ENCODE data around the gene ARHGEF2. TPM values are rescaled to one million over a fixed set of nuclear protein-coding genes. Genes with fewer than 3 reads are reported as not detected.

The ARHGEF2 gene
- total and polyA plus RNA-seq, 10 of the 15 experiments (the other 5 are each of a cell fraction or from before 2014, with no cell fraction given) = 8.1 to 113 (median 69.9) TPM

DNA sequence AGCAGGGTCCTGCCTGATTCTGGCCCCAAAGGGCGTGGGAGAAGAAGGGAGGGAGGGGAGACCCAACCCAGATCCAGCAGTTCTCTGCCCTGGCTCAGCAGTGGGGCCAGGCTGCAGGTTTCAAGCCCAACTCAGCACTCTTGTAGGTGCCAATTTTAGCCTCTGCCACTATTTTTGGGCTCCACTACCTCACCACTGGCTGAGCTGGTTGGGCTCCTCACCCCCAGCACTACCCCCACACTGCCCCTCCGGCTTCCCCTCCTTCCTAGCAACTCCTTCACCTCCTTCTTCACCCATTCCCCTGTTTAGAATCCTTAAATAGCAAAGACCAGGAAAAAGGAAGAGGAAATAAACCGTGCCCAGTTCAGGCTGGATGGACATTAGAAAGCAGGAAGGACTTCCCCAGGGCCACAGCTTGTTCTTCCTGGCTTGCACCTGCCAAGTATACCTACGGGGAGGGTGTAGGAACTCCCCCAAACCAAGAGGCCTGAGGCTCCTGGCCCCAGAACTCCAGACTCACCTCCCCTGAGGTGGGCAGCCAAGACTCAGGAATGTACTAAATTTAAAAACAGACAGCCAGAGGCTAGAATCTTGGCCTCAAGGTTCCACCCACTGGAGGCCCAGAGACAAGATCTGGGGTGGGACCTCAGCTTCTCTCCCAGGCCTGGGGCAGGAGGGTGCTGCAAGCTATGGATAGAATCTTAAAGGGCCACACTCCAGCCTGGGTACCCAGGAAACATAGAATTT is 1.4 kb upstream of the ARHGEF2 start (continued):
- TF ChIP-seq ASH2L (IDR thresholded peaks at IDR 0.05; ENCODE audit: borderline replicate concordance, low read depth) (no peak), FOXM1 (IDR thresholded peaks at IDR 0.05; ENCODE audit: low read depth, low read length) (no peak), EZH2 (IDR thresholded peaks at IDR 0.05; ENCODE audit: borderline replicate concordance, control insufficient read depth, low read depth, low read length) (no peak), CREM (IDR thresholded peaks at IDR 0.05; ENCODE audit: low read depth) (peak; percentile 7; the same call in 1 of the 2 replicates), ESRRA (IDR thresholded peaks at IDR 0.05; ENCODE audit: low read length) (no peak), ETV6 (conservative IDR thresholded peaks at IDR 0.05 in 1 of 2, IDR thresholded peaks at IDR 0.05 in 1 of 2; ENCODE audit: borderline replicate concordance in 1 of 2, low read depth in 1 of 2) (peak in 1 of 2 experiments; percentile 19; a peak in 1 of 4 replicates), NBN (IDR thresholded peaks at IDR 0.05) (no peak), POLR2A (IDR thresholded peaks at IDR 0.05; ENCODE audit: low read depth, low read length) (peak; percentile 77), MYB (IDR thresholded peaks at IDR 0.05; ENCODE audit: borderline replicate concordance, low read depth, low read length) (no peak), CBFB (IDR thresholded peaks at IDR 0.05; ENCODE audit: low read depth) (no peak), TAF1 (IDR thresholded peaks at IDR 0.05; ENCODE audit: borderline replicate concordance, low read depth, low read length) (no peak), DPF2 (IDR thresholded peaks at IDR 0.05) (no peak), ZSCAN29 (IDR thresholded peaks at IDR 0.05) (no peak), ZNF622 (IDR thresholded peaks at IDR 0.05) (no peak), BHLHE40 (IDR thresholded peaks at IDR 0.05; ENCODE audit: borderline replicate concordance in 1 of 2, low read depth in 2 of 2, low read length in 1 of 2) (peak in 1 of 2 experiments; percentile 12; a peak in 1 of 4 replicates)
- TF ChIP-seq, protein P1, sequence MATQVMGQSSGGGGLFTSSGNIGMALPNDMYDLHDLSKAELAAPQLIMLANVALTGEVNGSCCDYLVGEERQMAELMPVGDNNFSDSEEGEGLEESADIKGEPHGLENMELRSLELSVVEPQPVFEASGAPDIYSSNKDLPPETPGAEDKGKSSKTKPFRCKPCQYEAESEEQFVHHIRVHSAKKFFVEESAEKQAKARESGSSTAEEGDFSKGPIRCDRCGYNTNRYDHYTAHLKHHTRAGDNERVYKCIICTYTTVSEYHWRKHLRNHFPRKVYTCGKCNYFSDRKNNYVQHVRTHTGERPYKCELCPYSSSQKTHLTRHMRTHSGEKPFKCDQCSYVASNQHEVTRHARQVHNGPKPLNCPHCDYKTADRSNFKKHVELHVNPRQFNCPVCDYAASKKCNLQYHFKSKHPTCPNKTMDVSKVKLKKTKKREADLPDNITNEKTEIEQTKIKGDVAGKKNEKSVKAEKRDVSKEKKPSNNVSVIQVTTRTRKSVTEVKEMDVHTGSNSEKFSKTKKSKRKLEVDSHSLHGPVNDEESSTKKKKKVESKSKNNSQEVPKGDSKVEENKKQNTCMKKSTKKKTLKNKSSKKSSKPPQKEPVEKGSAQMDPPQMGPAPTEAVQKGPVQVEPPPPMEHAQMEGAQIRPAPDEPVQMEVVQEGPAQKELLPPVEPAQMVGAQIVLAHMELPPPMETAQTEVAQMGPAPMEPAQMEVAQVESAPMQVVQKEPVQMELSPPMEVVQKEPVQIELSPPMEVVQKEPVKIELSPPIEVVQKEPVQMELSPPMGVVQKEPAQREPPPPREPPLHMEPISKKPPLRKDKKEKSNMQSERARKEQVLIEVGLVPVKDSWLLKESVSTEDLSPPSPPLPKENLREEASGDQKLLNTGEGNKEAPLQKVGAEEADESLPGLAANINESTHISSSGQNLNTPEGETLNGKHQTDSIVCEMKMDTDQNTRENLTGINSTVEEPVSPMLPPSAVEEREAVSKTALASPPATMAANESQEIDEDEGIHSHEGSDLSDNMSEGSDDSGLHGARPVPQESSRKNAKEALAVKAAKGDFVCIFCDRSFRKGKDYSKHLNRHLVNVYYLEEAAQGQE (IDR thresholded peaks at IDR 0.05; ENCODE audit: low read depth, low read length) = no peak
- TF ChIP-seq, protein P2, sequence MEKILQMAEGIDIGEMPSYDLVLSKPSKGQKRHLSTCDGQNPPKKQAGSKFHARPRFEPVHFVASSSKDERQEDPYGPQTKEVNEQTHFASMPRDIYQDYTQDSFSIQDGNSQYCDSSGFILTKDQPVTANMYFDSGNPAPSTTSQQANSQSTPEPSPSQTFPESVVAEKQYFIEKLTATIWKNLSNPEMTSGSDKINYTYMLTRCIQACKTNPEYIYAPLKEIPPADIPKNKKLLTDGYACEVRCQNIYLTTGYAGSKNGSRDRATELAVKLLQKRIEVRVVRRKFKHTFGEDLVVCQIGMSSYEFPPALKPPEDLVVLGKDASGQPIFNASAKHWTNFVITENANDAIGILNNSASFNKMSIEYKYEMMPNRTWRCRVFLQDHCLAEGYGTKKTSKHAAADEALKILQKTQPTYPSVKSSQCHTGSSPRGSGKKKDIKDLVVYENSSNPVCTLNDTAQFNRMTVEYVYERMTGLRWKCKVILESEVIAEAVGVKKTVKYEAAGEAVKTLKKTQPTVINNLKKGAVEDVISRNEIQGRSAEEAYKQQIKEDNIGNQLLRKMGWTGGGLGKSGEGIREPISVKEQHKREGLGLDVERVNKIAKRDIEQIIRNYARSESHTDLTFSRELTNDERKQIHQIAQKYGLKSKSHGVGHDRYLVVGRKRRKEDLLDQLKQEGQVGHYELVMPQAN (conservative IDR thresholded peaks at IDR 0.05) = no peak
- TF ChIP-seq, protein P3, sequence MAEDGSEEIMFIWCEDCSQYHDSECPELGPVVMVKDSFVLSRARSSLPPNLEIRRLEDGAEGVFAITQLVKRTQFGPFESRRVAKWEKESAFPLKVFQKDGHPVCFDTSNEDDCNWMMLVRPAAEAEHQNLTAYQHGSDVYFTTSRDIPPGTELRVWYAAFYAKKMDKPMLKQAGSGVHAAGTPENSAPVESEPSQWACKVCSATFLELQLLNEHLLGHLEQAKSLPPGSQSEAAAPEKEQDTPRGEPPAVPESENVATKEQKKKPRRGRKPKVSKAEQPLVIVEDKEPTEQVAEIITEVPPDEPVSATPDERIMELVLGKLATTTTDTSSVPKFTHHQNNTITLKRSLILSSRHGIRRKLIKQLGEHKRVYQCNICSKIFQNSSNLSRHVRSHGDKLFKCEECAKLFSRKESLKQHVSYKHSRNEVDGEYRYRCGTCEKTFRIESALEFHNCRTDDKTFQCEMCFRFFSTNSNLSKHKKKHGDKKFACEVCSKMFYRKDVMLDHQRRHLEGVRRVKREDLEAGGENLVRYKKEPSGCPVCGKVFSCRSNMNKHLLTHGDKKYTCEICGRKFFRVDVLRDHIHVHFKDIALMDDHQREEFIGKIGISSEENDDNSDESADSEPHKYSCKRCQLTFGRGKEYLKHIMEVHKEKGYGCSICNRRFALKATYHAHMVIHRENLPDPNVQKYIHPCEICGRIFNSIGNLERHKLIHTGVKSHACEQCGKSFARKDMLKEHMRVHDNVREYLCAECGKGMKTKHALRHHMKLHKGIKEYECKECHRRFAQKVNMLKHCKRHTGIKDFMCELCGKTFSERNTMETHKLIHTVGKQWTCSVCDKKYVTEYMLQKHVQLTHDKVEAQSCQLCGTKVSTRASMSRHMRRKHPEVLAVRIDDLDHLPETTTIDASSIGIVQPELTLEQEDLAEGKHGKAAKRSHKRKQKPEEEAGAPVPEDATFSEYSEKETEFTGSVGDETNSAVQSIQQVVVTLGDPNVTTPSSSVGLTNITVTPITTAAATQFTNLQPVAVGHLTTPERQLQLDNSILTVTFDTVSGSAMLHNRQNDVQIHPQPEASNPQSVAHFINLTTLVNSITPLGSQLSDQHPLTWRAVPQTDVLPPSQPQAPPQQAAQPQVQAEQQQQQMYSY (CRISPR knock-in tag; IDR thresholded peaks at IDR 0.05) = no peak

Measured in GM12878 (cell line).